Ascending aorta (tissue), 2 donors: ENCODE results near the gene F10. TPM values are rescaled to one million over a fixed set of nuclear protein-coding genes. Genes with fewer than 3 reads are reported as not detected.

ENCODE experiments used
- DNase-seq, 2 donors: peaks; one replicate each; pipeline ENCODE4 v3.0.0-alpha.2; 2019; ENCODE audit warnings: low spot score in 2 of 2
- H3K27ac ChIP-seq, 2 donors: fragments of 200-600 bp; sonication (generic); one replicate each; pipeline ENCODE4 v1.5.1; 2016 to 2017; ENCODE audit warnings: mild to moderate bottlenecking in 1 of 2
- H3K27me3 ChIP-seq: fragments of 200-600 bp; sonication (generic); one replicate; pipeline ENCODE4 v1.5.1; 2017
- H3K36me3 ChIP-seq, 2 donors: fragments of 200-600 bp; sonication (generic); one replicate each; pipeline ENCODE4 v1.5.1; 2016
- H3K4me1 ChIP-seq, 2 donors: fragments of 200-600 bp; sonication (generic); one replicate each; pipeline ENCODE4 v1.5.1; 2016 to 2017; ENCODE audit warnings: mild to moderate bottlenecking in 1 of 2
- H3K4me3 ChIP-seq, 2 donors: fragments of 200-600 bp; sonication (generic); one replicate each; pipeline ENCODE4 v1.5.1; 2016 to 2017; ENCODE audit warnings: mild to moderate bottlenecking in 1 of 2
- H3K9me3 ChIP-seq, 2 donors: fragments of 200-600 bp; sonication (generic); one replicate each; pipeline ENCODE4 v1.5.1; 2016
- intact Hi-C: fragments of 100-400 bp; cut with DNase I; formaldehyde crosslinking; loops from one replicate; pipeline ENCODE4 v1.15.1; 2023
- total RNA-seq: library from RNA; depleted of rRNA; stranded (reverse); fragments of >200 nt; gene quantifications from one replicate; pipeline ENCODE4 v1.1.0, GENCODE V29; 2016
- TF ChIP-seq, protein P1 (sequence below), 3 experiments: fragments of 200-600 bp in 2 of 3; fragments of 450-650 bp in 1 of 3; sonication (generic) in 2 of 3; IDR thresholded peaks; one replicate each; pipeline ENCODE4 v1.5.1; 2016 to 2019; ENCODE audit warnings: antibody characterized with exemption in 3 of 3, mild to moderate bottlenecking in 1 of 3, moderate library complexity in 1 of 3

F10 gene
- total RNA-seq, 1 donor from 2014 or later: 15.8 TPM

DNA sequence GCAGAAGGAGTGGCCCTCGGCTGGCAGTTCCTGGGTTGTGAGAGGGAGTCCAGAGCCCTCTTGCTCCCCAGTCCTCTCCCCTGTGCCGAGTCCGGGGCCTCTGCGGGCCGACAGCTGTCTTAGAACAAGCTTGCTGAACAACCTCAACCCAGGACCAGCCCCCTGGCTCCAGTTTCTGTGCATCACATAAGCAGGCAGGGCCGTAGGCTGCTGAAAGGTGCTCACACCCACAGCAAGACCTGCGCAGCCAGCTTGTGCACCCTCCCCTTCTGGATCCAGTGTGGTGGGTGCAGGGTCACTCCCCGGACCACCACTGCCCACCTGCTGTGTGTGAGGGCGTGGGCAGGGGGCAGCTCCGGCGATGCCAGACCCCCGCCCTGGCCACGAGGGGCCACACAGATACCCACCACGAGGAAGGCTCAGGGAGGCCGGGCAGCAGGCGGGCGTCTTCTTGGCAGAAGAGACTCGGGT is 42.2 kb upstream of the F10 start:
- TF ChIP-seq, protein P1, sequence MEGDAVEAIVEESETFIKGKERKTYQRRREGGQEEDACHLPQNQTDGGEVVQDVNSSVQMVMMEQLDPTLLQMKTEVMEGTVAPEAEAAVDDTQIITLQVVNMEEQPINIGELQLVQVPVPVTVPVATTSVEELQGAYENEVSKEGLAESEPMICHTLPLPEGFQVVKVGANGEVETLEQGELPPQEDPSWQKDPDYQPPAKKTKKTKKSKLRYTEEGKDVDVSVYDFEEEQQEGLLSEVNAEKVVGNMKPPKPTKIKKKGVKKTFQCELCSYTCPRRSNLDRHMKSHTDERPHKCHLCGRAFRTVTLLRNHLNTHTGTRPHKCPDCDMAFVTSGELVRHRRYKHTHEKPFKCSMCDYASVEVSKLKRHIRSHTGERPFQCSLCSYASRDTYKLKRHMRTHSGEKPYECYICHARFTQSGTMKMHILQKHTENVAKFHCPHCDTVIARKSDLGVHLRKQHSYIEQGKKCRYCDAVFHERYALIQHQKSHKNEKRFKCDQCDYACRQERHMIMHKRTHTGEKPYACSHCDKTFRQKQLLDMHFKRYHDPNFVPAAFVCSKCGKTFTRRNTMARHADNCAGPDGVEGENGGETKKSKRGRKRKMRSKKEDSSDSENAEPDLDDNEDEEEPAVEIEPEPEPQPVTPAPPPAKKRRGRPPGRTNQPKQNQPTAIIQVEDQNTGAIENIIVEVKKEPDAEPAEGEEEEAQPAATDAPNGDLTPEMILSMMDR (IDR thresholded peaks at IDR 0.05): no peak
- Histone ChIP-seq H3K9me3 (no peaks in the 10 kb centered on the region), H3K27ac (no peak overlapping the region), H3K4me1 (no peaks in the 10 kb centered on the region), H3K36me3 (peaks cover 0 to 7% of the 10 kb centered on the region in 2 donors), H3K4me3 (no peak overlapping the region), H3K27me3 (no peaks in the 10 kb centered on the region)
- intact Hi-C loops: no loop called here
- DNase-seq: no peak

- intact Hi-C loops: no loop called here
- H3K36me3 ChIP-seq: peaks cover 0 to 7% of the 10 kb centered on the region in 2 donors
- no peaks in the 10 kb centered on the region for H3K27me3 ChIP-seq
- no peak overlapping the region for H3K4me3 ChIP-seq
- H3K9me3 ChIP-seq: no peaks in the 10 kb centered on the region
- H3K4me1 ChIP-seq: no peaks in the 10 kb centered on the region
- no peak overlapping the region for H3K27ac ChIP-seq
- no peak for DNase-seq
- TF ChIP-seq, protein P1 (IDR thresholded peaks at IDR 0.05): no peak
Measured at GRCh38 chr13:113080901-113081521, 41.6 kb upstream of the F10 start.

GRCh38 chr13:113082198-113083021 is 40.2 kb upstream of the F10 start:
- peaks cover 2 to 5% of the 10 kb centered on the region in 2 donors for H3K36me3 ChIP-seq
- no peak overlapping the region for H3K4me3 ChIP-seq
- TF ChIP-seq, protein P1 (IDR thresholded peaks at IDR 0.05): no peak
- H3K9me3 ChIP-seq: no peaks in the 10 kb centered on the region
- no peak overlapping the region for H3K27ac ChIP-seq
- no peaks in the 10 kb centered on the region for H3K4me1 ChIP-seq
- DNase-seq: no peak
- no peaks in the 10 kb centered on the region for H3K27me3 ChIP-seq
- intact Hi-C loops: no loop called here

- Histone ChIP-seq H3K27ac (no peak overlapping the region), H3K27me3 (no peaks in the 10 kb centered on the region), H3K4me3 (no peak overlapping the region), H3K4me1 (no peaks in the 10 kb centered on the region), H3K36me3 (peaks cover 6 to 8% of the 10 kb centered on the region in 2 donors), H3K9me3 (no peaks in the 10 kb centered on the region)
- TF ChIP-seq, protein P1 (IDR thresholded peaks at IDR 0.05): no peak
- no peak for DNase-seq
- intact Hi-C loops: no loop called here
Measured at GRCh38 chr13:113083022-113083373, 39.6 kb upstream of the F10 start.

DNA sequence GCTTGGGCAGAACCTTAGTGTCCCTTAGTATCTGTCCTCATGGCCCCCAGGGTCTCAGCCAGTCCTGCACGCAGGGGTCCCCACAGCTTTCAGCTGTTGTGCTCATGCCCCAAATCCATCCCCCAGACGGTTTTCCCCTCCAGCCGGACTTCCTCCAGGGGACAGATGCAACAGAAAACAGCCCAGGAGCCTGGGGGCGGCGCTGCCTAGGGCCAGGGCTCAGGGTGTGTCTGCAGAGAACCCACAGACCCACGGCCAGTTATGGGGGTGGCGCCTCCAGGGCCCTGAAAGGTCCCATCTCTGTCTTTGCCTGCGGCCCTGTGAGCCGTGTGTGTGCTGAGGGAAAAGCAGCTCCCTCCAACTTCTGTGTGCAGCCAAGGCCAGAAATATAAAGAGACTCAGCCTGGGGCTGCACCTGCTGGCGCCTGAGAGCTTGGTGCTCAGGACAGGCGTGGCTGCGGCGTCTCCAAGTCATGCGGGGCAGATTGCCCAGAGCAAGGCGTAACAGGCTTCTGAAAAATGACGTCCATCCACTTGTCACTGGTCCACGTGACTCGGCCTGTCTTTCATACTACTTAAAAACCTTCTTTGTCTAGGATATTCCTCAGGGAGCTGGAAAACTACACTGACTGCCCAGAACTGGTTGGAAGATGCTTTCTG is 39.1 kb upstream of the F10 start:
- Histone ChIP-seq H3K36me3 (peaks cover 7 to 9% of the 10 kb centered on the region in 2 donors), H3K9me3 (no peaks in the 10 kb centered on the region), H3K4me1 (no peaks in the 10 kb centered on the region), H3K4me3 (no peak overlapping the region), H3K27ac (no peak overlapping the region), H3K27me3 (no peaks in the 10 kb centered on the region)
- intact Hi-C loops: no loop called here
- no peak for DNase-seq
- TF ChIP-seq, protein P1 (IDR thresholded peaks at IDR 0.05): no peak
